ENCODE data around the gene KRT33A.
"Not testable (repeated sequence)": the region's sequence is repeated elsewhere in the genome, so short reads cannot be mapped to it uniquely, and the experiment has no call there.

KRT33A gene

DNA sequence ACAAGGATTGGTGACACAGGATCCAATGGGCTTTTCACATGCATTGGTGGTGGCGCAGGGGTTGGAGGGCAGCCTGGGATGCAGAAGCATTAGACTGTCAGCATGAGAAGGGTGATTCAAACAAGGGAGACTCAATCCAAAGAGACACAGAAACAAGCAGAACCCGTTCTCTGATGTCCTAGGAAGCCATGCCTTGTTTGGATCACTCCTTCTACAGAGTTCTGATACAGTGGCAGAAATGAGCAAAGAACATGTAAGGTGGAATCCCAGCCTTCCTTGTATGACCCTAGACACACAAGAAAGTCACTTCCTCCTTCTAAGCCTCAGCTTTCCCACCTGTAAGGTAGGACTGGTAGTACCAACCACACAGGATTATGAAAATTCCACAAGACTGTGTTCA, 13.3 kb upstream of the KRT33A start:
- no peak for DNase-seq (ENCODE audit: low read depth in 2 of 2)

DNA sequence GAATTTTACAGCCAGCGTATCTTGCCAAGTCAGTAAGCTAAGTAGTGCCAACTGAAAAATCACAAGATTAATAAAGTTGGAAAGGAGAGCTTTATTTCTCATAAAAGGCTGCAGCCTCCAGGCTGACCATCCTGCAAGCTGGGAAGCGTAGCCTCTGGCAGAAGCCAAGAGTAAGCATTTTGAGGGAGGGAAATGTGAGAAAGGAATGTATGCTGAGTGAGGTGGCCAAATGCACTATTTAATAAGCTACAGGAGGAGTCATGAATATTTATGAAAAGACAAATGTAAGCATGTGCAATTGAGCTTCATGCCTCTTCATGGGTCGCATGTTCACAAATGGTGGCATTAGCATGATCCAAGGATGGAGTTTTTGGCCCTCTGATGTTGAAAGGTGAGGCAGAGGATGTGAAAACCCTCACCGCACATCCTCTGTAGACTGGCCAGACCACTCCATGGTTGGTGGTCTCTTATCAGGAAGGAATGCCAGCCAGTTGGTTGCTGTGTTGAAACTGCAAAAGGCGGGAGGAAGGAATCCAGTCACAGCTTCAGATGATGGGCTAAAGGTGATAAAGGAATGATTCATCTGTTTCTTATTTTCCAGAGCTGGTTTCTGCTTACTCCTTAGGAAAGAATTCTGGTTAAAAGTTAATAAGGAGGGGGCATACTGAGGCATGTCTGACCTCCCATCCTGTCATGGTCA, 9.8 kb upstream of the KRT33A start:
- DNase-seq (ENCODE audit: low read depth in 2 of 2), result peak; percentile 12 to 16

DNA sequence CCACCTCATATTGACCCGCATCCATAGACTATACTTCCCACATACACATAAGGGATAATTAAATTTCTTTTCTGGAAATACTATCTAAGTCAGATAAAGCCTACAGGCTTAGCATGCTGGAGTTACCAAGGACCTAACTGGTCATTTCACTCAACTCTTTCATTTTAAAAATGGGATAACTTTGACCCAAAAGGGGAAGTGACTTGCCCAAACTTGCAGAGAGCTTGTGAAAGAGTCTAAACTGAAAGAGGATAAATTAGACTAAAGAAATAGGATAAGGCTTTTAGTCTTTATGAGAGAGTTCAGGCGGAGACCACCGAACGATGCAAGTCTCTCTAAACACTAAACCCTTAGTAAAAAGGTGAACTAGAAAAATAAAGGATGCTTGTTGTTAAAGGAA, 3.9 kb upstream of the KRT33A start:
- DNase-seq (ENCODE audit: low read depth in 2 of 2), result no peak

DNA sequence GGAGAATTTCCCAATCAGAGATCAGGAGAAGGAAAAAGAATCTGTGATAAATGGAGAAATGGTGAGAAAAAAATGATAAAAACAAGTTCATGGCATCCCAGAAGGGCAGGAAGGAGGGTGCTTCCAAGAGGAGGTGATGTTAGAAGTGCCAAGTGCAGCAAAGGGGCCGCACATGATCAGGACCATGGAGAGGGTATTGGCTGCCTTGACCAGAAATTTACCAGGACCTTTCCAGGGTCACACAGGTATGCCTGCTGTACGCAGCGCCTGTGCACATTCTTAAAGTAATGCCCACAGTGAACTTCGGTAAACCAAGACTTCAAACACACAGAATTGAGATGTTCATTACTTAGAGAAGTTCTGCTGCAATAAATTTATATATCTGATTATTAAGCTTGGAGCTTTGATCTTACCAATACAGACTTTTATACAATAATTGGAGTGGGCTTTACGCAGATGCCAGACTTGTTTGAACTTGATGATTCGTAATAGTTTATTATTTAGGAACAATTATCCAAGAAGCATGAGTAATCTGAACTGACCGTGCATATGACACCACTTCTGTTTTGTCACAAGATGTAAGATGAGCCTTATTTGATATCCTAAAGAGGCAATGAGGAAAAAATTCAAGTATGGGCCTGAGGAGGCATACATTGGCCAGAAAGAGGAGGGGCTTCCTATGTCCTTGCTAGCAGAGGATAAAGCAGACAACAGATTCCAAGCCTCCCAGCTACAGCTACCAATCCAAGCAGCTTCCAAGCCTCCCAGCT, 2.2 kb upstream of the KRT33A start:
- DNase-seq (ENCODE audit: low read depth in 2 of 2), result no peak

DNA sequence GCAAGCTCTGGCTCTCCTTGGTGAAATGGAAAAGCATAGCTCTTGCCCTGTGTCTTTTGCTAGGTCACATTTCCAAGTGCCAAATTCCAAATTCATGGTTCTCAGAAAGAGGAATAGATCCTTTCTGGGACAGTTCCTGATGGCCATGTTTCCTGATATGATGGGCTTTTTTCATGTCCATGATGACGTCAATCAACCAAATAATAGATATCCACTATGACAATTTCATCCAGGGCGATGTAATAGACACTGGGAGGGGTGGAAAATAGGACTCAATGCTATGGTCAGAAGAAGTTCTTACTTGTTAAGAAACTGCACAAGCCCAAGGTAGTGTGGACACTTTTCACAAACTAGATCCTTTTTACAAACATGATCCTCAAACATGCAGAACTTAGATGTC, 549 bp upstream of the KRT33A start:
- DNase-seq (ENCODE audit: low read depth in 2 of 2), result no peak

DNA sequence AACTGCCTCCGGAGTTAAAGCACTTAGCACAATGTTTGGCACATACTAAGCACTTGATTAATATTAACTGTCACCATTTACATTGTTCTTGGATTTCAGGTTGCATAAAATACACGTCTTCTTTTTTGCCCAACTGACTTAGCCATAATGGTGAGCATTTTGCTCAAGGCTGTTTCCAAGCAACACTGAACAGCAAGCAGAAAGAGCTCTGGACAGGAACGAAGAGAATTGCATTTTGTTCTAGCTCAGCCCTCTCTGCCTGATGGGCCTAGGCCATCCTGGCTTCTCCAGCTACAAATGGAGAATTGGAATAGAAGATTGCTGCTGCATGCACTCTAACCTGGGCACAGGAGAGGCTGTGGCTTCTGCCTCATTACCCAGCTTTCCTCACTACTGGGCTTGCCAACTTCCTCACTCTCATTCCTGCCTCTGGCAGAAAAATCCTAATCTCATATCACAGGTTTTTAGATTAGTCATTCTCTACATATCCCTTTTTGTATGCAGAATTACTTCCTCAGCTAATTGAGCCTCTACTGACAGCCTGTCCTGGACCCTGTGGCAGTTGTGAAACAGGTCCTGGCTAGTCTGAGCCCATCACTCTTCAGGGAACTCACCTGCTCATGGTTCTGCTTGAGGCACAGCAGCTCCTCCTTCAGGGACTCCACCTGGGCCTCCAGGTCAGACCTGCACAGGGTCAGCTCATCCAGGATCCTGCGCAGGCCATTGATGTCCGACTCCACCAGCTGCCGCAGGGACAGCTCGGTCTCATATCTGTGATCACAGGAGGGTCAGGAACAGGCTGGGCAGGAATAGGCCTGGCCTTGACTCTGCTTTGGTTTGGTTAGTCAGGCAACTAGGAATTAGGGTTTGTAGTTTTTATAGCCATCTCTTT, 2.5 kb downstream of the KRT33A start:
- no peak for DNase-seq (ENCODE audit: low read depth in 2 of 2)

DNA sequence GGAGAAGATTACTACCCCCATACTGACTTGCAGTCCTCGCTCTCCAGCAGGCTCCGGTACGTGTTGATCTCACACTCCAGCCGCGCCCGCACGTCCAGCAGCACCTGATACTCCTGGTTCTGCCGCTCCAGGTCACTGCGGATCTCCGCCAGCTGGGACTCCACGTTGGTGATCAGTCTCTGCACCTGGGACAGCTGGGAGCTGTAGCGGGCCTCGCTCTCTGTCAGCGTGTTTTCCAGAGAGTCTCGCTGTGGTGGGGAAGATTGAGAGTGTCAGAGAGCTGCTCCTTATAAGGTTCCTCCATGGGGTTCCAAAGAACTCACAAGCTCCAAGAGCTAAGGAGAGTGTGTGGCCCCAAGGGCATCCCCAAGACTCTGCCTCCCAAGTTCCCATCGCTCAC, 4.2 kb downstream of the KRT33A start:
- not testable (repeated sequence) for DNase-seq (ENCODE audit: low read depth in 2 of 2)

DNA sequence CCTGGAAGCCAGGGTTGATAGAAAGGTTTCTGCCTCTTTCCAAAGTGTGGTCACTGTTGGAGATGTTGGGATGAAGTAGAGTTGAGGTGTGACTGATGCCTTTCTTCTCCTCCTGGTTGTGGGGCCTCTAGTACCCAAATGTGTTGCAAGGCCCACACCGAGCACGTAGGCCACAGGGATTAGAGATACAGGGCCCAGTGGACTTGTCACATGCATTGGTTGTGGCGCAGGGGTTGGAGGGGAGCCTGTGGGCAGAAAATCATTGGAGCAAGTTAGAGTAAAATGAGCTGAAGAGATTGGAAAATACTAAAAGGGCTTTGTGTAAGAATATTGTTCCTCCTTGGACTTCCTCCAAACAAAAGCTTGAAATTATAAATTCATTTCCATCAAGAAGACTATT, 4.6 kb downstream of the KRT33A start:
- DNase-seq (ENCODE audit: low read depth in 2 of 2), result no peak

DNA sequence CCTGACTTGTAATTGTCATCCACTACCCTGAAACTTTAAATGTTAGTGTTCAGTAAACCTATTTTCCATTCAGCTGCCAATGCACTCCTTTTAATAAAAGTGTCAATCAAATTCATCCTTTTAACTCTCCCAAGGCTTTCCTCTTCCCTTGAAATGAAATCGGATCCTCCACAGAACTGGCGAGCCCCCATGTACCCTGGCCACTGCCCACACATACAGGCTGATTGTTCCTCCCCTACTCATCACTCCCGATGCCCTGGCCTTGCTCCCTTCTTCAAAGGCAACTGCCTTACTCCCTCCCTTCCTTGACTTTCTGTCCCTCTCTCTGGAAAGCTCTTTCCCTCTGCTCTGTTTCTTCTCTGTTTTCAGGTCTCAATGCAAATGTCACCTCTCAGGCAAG, 7.6 kb downstream of the KRT33A start:
- no peak for DNase-seq (ENCODE audit: low read depth in 2 of 2)

DNA sequence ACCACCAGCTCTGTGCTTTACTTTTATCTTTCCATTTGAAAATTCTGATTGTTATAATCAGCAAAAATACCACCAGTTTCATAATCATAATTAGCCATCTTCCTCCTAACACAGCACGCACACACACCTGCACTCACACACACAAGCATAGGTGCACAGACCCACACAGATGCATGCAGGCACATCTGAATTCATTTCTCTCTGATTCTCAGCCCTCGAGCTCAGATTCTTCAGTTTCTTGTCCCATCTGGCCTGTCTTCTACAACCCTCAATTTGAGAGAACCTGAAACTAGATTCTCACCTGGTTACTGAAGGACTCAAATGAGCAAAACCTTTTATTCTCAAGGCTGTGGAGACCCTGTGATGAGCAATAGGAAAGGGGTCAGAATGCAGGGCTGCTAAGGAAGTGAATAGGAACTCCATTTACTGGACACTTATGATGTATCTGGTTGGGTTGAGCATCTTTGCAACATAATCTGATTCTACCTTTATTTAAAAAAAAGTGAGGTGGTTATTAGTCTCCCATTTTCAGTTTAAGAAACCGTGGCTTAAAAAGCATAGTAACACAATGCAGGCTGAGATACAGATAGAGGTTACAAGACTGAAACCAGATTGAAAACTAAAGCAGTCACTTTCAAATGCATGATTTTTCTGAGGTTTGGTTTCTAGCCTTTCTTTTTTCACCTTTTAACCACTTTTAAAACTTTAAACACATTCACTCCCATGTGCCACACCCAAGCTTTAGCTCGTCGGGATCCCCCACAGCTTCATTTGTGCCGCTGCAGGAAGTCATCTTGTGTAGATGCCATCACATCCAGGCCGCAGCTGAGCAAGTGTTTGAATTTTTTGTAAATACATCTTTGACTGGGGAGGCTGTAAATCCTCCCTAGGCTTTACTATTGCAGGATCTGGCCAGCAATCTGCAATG, 9.4 kb downstream of the KRT33A start:
- DNase-seq (ENCODE audit: low read depth in 2 of 2), result no peak

DNA sequence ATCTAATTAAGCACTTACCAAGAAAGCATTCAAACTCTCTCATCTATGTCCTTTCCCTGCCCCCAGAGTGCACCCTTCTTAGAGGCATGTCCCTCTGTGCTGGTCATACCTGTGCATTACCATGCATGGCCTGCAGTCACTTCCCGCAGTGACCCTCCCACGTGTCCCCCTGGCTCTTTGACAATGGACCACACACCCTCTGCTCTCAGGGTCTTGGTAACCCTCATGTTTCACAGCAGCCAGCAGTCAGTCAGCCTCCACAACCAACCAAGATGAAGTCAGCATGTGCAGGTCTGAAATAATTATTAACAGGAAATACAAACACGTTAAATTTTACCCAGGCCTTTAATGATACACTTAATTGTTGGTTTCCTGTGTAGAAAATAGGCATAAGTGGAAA, 10.1 kb downstream of the KRT33A start:
- no peak for DNase-seq (ENCODE audit: low read depth in 2 of 2)

DNA sequence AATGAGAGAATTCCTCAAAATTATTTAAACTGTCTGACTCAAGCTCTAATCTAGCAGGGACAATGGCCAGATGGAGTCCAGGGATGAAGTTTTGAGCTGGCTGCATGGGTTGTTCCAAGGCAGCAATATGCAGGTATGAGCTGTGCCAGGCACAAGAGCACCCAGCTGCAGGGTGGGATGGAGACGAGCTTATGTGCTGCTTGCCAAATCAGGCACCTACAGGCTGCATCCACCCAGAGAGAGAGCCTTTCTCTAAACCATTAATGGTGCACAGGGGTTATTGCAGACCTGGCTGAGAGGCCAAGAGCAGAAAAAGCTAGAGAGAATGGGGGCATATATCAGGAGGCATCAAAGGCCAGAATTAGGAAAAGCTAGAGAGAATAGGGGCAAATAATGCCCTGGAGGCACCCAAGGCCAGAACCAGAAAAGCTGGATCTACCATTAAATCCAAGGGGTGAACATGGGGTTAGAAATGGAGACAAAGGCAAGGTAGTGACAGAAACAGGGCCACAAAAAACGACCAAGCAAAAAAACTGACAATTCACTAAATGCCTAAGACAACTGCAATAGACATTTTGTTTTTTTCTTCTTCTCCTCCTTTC, 11.0 kb downstream of the KRT33A start:
- DNase-seq (ENCODE audit: low read depth in 2 of 2), result no peak

DNA sequence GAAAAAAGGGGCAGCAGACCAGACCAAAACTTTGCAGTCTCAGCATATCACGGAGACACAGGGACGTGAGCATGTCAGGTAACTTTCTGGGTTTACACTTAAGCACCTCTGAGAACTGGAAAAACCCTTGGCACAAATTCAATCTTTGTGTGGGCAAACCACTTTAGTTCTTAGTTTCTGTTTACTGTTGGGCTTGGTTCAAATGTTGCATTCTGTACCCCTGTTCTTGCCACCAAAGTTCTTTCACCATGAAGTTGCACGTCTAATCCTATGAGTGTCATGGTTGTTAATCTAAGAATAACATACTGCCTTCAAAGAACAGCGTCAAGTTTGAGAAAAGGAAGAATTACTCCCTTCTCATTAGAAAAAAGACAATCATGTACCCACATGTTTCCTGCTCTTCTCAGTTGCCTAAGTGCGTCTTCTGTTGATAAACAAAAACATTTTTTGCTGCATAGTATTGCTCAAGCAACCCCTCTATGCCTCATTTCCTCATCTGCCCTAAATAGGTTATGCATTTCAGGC, 11.6 kb downstream of the KRT33A start:
- DNase-seq (ENCODE audit: low read depth in 2 of 2), result no peak

DNA sequence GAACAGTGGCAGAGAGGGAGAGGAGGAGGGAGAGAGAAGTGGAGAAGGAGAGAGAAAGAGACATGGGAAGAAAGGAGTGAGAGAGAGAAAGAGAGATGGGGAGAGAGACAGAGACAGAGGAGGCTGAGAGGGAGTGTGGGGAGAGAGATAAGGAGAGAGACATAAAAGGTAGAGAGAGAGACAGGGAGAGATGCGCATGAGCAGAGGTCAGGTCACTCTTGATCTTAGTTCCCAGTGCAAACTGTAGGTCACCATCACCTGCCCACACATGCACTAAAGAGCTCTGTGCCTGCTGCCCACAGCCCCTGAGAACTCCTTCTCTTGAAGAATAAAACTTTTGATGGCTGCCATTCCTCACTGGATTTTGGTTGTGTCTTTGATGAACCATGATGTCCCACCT, 14.9 kb downstream of the KRT33A start:
- DNase-seq (ENCODE audit: low read depth in 2 of 2), result no peak

DNA sequence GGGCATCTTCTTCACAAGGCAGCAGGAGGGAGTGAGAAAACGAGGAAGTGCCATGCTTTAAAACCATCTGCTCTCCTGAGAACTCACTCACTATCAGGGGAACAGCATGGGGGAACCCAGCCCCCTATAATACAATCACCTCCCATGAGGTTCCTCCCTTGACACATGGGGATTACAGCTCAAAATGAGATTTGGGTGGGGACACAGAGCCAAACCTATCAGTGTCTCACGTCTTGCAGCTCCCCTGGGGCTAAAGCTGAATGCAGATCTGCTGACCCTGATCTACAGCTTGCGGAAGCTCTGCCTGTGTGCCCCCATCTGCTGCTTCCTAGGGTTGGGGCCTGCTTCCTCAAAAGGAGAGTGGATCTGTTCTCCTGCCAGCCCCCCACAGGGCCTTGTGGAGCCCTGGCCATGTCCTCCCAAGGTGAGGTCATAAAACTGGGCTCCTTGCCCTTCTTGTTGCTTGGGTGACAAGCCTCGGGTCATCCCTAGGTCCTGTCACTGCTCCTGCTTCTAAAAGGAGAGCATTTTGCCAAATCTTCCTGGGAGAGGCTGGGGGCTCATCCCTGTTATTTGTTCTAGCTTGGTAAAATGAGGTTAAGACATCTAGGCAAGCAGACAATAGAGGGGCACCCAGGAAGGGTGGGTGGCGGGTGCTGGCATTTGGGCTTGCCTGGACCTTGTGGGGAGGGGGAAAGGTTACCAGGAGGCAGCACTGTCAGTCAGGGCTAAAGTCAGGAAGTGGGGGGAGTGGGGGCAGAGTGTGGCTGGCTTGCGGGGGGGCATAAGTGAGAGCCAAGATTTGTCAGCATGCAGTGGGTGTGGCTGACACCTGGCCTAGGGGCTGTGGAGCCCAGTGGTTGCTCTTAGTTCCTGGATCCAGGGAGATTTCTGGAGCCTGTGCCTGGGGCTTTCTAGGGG, 16.0 kb downstream of the KRT33A start:
- DNase-seq (ENCODE audit: low read depth in 2 of 2), result no peak

DNA sequence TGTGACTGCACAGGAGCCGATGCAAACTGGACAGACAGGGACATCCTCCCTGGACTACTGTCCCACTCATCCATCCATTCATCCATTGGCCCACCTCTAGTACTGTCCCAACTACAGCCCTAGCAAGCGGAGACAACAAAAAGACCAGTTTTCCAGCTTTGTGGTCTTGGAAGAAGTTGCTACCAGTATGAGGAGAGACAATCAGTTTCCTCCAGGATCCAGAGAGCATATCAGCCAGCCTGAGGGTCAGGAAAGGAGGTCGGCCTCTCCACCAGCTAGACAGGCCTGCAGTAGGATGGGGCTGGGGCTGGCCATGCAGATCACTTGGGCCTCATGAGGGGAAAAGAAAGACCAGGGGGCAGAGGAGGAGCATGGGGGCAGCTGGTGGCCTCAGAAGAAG, 16.8 kb downstream of the KRT33A start:
- no peak for DNase-seq (ENCODE audit: low read depth in 2 of 2)

DNA sequence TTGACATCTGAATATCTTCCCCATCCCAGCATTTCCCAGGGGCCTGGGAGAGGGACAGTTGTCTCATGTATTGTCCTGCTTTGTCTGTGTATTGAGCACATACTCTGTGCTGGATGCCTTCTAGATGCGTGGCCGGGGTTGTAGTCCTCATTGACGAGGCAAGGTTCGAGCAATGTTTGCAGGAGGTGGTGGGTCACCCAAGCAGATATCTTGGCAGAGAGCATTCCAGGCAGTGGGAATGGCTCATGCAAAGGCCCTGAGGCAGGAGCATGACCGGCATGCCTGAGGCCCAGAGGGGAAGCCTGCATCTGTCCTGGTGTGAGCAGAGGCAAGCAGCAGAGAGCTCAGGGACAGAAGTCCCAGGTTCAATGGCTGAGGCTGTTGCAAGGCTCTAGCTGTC, 17.5 kb downstream of the KRT33A start:
- DNase-seq (ENCODE audit: low read depth in 2 of 2), result no peak

DNA sequence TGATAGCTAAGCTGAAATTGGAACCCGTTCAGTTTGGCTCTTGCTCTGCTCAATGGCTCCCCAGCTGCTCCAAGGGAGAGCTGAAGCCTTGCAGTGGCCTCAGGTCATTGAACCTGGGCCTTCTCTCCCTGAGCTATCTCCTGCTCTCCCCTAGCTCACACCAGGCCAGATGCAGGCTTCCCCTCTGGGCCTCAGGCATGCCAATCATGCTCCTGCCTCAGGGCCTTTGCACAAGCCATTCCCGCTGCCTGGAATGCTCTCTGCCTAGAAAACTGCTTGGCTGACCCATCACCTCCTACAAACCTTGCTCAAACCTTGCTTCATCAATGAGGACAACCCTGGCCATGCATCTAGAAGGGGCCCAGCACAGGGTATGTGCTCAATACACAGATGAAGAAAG, 18.4 kb downstream of the KRT33A start:
- no peak for DNase-seq (ENCODE audit: low read depth in 2 of 2)

DNA sequence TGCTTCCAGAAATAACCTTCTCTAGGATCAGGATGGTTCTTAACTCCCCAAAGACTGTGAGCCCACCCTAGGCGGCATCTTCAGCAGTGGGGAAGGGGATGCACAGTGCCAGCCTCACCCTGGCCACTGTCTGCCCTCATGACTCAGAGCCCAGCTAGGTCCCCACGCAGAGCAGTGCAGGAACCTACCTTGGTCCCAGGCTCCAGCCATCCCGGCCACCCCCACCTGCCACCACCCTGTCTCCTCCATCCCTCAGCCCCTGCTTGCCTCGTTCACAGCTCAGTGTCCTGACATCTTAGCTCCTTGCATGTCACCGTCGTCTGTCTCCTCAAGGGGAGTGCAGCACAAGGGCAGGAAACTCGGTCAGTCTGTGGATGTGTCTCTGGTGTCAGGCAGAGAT, 19.0 kb downstream of the KRT33A start:
- no peak for DNase-seq (ENCODE audit: low read depth in 2 of 2)
